NCI-H2029 (cell line): ENCODE results near the gene KCNAB1.

Source experiments
- DNase-seq: peaks from one replicate; lab custom pipeline; 2025; lab: John Stamatoyannopoulos, UW

Gene KCNAB1

DNA sequence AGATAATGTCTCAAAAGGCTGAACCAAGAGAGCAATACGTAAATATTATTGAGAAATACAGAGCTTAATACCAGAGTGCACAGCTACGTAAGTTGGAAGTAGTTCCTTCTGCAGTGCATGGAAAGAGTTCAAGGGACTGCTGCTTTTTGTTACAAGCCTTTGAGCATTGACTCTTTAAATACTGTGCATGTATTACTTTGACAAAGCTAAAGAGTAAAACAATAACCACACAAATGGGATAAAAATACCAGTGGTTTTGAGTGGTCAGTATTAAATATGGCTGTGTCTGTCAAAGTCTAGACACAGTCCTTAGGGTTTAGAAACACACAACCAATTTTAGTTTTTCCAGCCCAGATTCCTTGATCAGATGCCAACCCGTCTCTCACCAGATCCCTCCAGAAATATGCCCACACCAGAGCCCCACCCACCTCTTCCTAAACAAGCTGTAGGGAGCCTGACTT, 372.5 kb downstream of the KCNAB1 start:
- no peak for DNase-seq

DNA sequence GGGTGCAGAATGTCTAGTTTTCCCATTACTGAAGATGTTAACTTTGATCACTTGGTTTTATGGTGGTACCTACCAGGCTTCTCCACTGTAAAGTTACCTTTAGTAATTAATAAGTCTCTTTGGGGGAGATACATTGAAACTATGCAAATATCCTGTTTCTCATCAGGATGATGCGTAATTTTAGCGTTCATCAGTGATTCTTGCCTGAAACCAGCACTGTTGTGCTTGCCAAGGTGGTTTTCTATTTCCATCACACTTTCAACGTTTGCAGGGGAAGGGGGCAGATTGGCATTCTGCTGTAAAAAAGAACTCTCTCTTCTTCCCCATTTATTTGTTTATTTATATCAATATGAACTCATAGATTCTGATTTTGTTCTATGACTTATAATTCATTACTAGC, 373.5 kb downstream of the KCNAB1 start:
- no peak for DNase-seq

DNA sequence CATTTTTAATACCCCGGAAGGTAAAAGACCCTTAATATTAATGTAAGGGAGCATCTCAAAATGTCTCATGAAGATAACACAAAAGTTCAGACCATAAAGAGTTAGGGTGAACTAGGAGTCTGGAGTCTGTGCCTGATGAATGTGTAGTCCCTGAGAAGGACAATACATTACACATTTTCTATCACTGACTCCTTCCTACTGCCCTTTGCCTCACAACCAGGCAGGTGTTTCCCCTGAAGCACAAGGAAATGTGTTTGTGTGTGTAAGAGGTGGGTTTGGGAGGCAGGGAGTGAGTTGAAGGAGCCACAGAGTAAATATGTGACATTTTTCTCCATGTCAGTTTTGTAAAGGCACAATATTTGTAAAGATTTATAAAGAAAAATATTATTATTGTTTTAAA, 375.4 kb downstream of the KCNAB1 start:
- DNase-seq, result no peak

DNA sequence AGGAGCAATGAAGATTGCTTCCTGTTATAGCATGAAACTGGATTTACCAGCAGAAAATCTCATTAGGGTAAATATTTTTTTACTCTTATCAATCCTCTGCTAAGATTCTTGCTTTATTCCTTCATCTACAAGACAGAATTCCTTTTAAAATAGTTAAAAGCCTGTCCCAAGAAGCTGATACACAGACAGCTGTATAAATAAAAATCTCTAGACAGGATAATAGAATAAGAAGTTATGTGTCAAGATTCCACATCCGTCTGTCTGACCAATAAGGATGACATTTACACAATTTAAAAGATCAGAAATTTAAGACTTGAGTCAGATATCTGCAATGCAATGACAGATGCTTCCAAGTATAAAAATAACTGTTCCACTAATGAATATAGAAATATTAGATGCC, 376.9 kb downstream of the KCNAB1 start:
- DNase-seq, result no peak

DNA sequence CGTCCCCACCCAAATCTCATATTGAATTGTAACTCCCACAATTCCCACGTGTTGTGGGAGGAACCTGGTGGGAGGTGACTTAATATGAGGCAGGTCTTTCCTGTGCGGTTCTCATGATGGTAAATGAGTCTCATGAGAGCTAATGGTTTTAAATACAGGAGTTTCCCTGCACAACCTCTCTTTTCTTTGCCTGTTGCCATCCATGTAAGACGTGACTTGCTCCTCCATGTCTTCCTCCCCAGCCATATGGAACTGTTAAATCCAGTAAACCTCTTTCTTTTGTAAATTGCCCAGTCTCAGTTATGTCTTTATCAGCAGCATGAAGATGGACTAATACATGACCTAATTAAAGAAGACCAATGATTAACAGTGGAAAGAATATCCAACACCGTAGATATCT, 377.9 kb downstream of the KCNAB1 start:
- no peak for DNase-seq

DNA sequence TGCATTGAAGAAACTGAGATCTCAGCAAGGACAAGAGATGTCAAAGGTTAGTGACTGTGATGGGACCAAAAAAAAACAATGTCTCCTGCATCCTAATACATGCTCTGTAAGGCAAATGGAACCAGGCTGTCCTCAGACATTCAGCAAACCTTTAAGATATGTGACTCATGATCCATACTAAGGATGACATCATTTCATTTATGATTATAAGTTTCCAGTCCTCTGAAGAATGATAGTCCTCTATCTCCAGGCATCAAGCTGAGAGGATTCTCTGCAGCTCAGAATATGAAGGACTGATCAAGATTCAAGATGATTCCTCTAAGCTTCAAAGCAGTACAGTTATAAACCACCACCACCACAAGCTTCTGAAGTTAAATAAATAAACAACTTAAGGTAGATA, 386.9 kb downstream of the KCNAB1 start:
- DNase-seq, result no peak

DNA sequence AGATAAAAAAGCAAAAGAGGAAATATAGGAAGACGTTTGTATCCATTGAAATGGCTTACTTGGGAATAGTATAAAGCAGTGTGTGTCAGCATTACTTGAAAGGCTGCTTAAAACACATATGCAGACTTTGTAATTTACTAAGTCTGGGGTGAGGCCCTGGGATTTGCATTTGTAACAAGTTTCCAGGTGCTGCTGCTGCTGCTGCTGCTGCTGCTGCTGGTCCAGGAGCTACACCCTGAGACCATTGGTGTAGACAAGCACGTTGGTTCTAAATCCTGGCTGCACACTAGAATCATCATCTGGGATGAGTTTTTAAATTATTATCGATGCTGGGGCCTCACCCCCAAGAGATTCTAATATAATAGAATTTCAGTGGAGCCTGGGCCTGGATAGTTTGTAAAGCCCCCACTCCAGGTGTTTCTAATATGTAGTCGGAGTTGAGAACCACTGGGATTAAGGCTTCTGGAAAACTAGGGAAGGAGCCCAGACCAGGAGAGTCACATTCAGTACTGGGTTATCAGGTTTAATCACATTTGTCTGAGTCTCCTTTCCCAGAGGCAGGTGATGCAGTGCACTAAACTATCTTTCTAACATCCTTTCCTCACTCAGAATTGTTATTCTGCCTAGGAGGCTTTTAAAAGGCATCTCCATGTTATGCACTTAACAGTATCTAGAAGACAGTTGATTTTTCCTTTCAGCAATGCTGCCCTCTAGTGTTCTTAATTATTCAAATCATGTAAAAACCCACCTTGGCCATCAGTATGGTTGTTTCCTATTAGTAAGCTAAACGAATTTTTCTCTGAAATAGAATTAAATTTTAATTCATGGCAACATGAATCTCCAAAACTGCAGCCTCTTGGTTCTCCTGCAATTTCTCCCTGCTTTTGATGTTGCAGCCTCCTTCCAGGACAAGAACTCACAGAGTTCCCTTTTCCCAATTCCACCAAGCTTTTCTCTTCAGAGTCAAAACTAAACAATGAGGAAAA, 389.1 kb downstream of the KCNAB1 start:
- peak; percentile 28 for DNase-seq

DNA sequence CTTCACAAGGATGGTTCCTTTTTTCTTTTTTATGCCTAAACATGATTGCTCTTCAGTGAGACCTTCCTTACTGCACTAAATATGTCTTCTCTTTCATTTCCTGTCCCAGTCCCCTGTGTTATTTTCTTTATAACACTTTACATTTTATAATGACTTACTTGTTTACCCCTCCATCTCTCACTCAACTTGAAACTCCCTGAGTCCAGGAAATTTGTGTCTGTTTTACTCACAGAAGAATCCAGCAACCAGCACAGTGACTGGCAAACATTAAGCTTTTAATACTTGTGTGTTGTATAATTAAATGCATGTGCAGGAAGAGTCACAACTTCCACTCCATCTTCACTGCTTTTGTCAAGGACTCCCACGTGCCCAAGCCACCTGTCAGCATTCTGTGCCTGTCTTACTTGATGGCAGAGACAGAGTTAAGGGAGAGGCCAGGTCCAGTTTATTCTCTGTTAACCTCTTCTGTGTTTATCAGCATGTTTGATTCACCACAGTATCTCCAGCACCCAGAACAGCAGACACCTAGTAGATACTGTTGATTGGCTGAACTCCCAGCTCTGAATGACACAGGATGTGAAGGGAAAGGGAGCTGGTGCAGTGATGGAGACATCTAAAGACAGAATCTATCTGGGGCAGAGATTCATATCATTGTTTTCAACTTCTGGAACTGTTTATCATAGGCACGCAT, 391.8 kb downstream of the KCNAB1 start:
- DNase-seq, result no peak

DNA sequence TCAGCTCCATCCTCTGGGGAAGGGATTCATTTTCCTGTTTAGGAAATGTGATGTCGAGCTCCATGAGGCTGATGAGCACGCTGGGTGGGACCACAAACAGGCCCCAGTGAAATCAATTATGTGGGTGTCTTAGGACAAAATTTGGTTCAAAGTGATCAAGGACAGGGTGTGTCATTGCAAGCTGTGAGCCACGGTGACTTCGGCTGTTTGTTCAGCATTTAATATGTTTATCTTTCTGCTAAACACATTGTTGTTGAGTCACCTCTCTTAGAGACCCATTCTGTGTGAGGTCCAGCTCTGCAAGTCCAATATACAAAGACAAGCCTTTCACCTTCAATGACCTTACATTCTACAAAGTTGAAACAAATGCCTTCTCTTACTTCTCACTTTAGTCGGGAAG, 393.2 kb downstream of the KCNAB1 start:
- no peak for DNase-seq

DNA sequence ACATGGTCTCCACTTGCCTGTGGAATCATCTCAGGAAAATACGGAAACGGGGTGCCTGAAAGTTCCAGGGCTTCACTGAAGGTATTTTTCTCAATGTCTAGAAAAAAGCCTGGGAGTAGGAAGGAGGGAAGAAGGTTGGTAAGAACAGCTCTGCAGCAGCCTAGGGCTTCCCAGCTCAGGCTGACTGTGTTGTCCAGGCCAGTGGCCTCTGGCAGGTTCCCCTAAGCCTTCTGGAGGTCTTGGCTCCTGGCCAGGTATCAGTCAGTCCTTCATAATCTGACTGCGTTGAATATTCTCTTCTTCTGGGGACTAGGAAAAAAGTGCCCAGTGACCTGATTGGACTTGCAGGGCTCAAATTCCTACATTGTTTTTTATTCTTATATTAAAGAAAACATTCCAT, 395.9 kb downstream of the KCNAB1 start:
- no peak for DNase-seq

DNA sequence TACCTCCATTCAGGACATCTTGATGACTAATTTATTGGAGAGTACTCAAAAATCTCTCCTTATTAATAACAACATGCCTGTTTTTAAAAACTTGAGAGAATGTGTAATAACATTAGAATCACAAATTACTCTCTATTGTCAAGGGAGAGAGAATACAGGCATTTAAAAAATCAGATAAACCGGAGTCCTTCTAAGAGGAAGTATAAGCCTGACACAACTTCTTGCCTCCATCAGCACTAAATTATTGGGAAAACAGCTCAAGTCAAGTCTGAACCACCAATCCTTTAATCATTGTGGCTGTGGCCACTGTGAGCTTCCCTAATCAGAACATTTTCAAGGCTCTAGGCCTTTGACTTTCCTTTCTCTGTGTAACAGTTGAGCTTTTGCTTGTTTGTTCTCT, 396.6 kb downstream of the KCNAB1 start:
- no peak for DNase-seq

DNA sequence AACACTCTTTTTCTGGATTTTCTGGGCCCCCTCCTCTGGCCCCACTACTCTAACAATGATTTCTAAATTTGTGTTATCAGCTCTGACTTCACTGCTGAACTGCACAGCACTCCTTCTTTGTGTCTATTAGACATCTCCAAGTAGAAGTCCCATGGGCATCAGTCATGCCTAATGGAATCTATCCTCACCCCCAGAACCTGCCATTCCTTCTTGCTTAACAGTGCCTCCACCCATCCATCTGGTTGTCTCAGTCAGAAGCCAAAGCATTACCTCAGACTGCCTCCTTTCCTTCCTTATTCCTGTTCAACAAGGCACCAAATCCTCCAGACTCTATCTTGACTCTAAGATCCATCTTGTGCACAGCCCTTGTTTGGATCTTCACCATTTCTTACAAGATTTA, 398.3 kb downstream of the KCNAB1 start:
- DNase-seq, result no peak

DNA sequence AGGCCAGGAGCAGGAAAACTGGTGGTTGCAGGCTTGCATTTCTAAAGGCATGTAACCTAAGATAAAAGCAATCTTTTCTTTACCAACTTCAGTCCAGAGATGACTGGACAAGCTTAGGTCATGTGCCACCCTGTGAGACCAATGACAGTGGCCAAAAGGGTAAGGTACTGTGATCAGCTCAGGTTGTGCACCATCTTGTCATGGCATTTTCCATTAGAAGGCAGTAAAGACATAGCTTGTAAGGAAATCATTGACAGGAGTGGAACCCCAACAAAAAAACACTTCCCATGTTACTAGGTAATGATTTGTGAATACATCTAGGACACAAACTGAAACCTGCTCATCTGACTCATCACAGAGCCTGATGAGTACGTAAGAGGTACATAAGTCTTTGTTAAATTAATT, 399.4 kb downstream of the KCNAB1 start:
- no peak for DNase-seq

DNA sequence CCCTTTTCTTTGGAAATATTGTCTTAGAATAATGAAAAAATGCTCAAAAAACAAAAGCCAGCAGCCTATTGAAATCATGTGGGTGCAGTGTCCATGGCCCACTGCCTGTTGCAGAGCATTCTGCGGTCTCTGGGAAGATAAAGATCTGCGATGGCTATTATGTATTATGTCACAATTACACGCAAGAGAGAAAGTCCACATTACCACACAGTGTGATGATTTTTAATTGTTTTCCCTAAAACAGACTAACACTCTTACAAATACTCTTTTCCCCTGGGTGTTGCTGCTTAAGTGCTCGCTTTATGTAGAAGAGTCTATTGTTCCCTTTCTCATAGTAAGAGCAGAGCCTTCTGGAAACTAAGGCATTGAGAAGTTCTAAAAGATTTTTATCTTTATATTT, 402.3 kb downstream of the KCNAB1 start:
- DNase-seq, result no peak

DNA sequence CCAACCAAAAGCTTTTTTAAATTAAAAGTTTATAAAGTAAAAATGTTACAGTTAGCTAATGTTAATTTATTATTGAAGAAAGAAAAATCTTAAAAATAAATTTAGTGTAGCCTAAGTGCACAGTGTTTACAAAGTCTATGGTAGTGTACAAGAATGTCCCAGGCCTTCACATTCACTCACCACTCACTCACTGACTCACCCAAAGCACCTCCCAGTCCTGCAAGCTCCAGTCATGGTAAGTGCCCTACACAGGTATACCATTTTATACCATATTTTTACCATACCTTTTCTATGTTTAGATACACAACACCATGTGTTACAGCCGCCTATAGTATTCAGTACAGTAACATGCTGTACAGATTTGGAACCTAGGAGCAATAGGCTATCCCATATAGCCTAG, 405.4 kb downstream of the KCNAB1 start:
- no peak for DNase-seq

DNA sequence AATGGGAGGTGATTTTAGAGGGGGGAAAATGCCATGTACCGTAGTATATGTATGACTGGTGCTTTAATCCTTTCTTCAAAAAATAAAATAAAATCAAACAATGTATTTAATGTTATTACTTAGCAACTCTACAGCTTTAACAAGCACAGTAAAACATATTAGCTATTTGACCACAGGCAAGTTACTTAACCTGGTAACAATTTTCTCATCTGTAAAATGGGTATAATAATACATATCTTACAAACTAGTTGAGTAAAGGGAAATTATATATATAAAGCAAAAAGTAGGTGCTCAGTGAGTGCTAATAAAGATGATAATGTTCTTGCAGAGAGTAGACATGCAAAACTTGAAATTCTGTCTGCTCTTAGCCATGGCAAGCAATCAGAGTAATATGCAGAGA, 406.7 kb downstream of the KCNAB1 start:
- no peak for DNase-seq

DNA sequence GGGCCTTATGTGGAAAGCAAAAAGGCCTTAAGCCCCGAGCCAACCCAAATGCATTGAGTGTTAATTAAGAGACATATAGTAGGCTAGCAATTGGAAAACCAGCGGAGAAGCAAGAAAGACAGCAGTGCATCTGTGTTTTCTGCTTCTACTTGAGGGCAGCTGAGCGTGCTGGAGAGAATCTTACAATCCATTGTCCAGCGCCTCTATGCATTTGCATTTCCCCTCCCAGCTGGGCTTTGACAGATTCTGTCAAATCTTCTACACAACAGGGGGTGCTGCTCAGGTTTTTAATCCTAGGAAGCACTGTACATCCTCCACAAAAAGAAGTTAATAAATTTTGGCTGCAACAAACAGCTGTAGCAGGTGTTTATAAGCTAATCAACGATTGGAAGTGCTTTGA, 410.6 kb downstream of the KCNAB1 start:
- no peak for DNase-seq

DNA sequence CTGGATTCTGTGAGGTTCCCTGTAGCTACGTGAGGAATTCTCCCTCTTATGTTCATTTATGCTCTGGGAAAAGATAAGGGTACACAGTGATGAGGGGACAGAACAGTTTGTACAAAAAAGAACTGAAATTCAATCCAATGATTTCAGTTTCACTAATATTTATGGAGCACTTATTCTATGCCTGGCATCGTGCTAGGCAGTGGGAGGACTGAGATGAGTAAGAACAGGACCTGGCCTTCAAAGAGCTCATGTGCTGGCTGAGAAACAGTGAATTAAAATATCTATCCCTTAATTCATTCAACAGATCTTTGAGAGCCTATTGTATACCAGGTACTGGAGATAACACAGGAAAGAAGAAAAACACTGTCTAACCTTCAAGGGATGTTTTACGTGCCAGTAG, 412.4 kb downstream of the KCNAB1 start:
- DNase-seq, result no peak

DNA sequence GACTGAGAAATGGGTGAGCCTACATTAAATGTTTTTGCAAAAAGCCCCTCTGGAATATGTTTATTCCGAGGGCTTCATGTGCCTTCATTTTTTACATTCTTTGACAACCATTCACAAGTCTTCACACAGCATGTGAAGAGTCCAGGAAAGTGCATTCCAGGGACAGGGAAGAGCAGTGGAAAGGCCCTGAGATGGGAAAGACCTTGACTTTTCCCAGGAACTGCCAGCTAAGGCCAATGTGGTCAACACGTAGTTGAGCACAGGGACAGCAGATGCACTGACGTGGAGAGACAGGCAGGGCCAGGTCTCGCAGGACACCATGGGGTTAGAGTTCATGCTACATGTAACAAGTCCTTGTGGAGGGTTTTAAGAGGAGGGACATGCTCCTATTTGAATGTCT, 412.8 kb downstream of the KCNAB1 start:
- DNase-seq, result no peak

DNA sequence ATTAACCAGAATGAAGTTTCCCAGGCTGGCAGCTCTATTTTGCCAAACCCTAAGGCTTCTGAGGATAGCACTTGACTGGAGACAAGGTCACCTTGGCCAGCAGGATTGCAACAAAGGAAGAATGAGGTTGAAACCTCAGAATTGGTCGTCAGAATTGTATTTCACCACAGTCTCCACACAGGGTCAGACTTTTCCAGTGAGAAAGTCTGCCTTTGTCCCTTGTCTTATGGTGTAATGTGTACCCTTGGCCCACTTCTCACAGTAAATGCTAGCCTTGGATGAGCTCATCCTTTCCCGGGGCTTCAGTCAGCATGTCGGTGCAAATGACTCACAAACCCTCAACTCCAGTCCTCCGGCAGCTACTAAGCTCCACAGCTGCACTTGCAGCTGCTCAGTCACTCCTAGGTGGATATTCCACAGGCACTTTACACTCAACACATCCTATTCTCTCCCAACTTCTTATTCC, 414.8 kb downstream of the KCNAB1 start:
- peak; percentile 38 for DNase-seq

DNA sequence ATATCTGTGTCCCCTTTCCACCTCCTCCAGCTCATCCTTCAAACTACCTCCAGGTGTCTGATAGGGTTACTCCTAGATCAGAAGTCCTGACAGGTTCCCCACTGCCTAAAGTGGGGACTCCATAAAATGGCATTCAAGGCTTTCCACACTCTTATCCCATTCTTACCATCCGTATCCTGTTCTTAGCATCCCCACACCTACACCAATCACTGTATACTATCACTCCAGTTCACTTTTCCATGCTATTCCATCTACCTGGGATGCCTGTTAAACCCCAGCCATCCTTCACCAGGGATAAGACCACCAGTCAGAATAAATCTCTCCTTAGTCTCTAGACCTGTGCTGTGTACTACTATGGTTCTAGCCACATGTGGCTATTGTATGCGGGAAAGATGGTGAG, 415.4 kb downstream of the KCNAB1 start:
- no peak for DNase-seq

DNA sequence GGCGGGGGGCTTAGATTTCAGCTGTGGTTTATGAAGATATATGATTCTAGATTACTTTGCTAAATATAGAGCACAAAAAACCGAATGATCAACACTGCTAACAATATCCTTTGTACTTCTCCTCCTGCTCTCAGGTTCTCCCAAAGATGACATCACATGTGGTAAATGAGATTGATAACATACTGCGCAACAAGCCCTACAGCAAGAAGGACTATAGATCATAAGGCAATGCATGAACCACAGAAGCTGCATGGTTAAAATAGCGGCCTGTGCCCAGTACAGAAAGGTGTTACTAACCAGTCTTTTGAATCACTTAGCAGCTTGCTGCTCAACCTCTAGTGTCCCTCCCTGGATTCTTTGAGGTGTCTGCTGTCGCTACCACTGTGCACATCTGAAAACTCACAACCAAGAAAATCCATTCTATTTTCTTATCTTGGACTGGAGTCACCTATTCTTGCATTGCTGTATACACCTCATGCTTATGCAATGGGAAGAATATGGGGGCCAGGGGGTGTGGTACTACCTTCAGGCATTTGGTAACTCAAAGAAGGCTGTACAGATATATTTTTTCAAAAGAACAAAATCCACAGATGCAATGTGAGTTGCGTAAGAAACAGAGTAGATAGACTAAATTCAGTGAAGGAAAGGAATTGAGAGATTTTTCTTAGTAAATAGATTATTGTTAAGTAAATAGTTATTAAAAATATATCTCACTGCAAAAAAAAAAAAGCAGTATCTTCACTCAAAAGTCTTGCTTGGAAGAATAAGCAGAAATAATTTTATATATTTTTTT, 416.3 kb downstream of the KCNAB1 start:
- DNase-seq, result no peak
